ENCODE results near the gene SMIM1.

Gene SMIM1

GRCh38 chr1:3729594-3730542 lies 42.7 kb upstream of the SMIM1 start:
- peak; percentile 10 for DNase-seq (ENCODE audit: low read depth)
- TF ChIP-seq, protein P1, sequence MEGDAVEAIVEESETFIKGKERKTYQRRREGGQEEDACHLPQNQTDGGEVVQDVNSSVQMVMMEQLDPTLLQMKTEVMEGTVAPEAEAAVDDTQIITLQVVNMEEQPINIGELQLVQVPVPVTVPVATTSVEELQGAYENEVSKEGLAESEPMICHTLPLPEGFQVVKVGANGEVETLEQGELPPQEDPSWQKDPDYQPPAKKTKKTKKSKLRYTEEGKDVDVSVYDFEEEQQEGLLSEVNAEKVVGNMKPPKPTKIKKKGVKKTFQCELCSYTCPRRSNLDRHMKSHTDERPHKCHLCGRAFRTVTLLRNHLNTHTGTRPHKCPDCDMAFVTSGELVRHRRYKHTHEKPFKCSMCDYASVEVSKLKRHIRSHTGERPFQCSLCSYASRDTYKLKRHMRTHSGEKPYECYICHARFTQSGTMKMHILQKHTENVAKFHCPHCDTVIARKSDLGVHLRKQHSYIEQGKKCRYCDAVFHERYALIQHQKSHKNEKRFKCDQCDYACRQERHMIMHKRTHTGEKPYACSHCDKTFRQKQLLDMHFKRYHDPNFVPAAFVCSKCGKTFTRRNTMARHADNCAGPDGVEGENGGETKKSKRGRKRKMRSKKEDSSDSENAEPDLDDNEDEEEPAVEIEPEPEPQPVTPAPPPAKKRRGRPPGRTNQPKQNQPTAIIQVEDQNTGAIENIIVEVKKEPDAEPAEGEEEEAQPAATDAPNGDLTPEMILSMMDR (conservative IDR thresholded peaks at IDR 0.05; ENCODE audit: low read depth, low read length) = no peak
- no peak overlapping the region for H3K4me3 ChIP-seq (ENCODE audit: low read depth, low read length)

DNA sequence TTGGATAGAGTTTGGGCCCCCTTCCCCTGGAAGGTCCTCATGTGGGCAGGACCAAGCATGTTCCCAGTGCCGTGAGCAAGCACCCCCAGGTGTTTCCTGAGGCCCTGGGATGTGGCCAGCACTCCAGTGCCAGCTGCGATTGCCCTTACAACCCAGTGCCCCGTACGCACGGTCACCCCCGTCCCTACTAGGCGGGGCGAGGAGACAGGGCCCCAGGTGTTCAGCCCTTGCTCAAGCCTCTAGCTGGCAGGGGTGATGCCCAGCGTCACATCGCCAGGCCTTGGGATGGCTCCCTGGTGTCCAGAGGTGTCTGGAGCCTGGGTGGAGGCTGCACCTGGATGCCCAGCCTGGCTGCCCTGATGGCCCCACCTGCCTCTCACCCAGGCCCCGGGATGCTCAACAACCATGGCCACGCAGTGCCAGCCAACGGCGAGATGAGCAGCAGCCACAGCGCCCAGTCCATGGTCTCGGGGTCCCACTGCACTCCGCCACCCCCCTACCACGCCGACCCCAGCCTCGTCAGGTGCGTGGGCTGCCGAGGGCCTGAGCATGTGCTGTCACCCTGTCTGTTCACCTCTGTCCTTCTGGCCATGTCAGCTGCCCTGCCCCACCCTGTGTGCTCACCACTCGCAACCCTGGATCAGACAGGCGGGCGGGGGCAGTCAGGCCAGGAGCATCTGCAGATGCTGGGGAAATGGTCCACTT lies 41.9 kb upstream of the SMIM1 start:
- TF ChIP-seq, protein P1 (conservative IDR thresholded peaks at IDR 0.05; ENCODE audit: low read depth, low read length) = no peak
- DNase-seq (ENCODE audit: low read depth) = no peak
- H3K4me3 ChIP-seq (ENCODE audit: low read depth, low read length) = no peak overlapping the region

DNA sequence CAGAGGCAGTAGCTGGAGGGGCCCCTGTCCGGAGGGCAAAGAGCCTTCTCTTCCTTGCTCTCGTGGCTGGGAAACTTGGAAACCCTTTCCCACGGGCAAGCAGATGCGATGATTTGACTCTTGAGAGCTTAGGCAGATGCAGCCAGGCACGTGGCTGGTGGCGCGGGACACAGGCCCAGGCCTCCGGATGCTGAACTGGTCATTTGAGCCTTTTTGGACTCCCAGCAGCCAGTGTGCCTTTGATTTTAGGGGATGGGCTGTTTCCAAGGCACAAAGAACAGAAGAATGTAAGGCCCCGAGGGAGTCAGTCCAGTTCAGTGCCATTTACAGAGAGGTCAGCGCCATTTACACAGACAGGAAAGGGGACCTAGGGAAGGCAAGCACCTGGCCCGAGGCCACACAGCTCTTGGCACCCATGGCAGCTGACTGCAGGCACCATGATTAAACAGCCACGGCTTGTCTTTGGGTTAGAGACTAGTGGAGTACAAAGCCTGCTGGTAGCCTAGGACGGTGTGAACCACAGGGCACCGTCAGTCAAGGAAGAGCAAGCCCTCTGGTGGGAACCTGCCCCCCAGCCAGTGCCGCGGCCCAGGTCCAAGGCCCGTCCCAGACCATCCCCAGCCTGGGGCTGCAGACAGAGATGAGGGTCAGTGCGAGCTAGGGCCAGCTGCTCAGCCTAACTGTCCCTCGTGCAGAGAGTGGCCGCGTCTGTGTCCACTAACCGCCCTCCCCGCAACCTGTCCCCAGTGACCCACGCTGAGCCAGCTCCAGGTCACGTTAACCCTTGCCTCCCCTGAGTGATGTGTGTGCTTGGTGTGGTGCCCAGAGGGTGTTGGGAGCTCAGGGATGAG lies 40.7 kb upstream of the SMIM1 start:
- TF ChIP-seq, protein P1 (conservative IDR thresholded peaks at IDR 0.05; ENCODE audit: low read depth, low read length) = no peak
- DNase-seq (ENCODE audit: low read depth) = no peak

GRCh38 chr1:3732434-3733093 lies 40.0 kb upstream of the SMIM1 start:
- TF ChIP-seq, protein P1 (conservative IDR thresholded peaks at IDR 0.05; ENCODE audit: low read depth, low read length) = no peak
- H3K4me3 ChIP-seq (ENCODE audit: low read depth, low read length) = no peak overlapping the region
- no peak for DNase-seq (ENCODE audit: low read depth)

More for the DNA sequence above, 40.7 kb upstream of the SMIM1 start:
- H3K4me3 ChIP-seq (ENCODE audit: low read depth, low read length) = no peak overlapping the region

GRCh38 chr1:3733094-3733882 lies 39.3 kb upstream of the SMIM1 start:
- TF ChIP-seq, protein P1 (conservative IDR thresholded peaks at IDR 0.05; ENCODE audit: low read depth, low read length) = no peak
- no peak for DNase-seq (ENCODE audit: low read depth)
- H3K4me3 ChIP-seq (ENCODE audit: low read depth, low read length) = no peak overlapping the region

All from choroid plexus epithelial cell (primary cell).